Measurements from ENCODE around the gene KCNMA1. TPM values are rescaled to one million over a fixed set of nuclear protein-coding genes. Genes with fewer than 3 reads are reported as not detected.

KCNMA1 gene
- total RNA-seq, 1 experiment from 2014 or later = 0.49 TPM

DNA sequence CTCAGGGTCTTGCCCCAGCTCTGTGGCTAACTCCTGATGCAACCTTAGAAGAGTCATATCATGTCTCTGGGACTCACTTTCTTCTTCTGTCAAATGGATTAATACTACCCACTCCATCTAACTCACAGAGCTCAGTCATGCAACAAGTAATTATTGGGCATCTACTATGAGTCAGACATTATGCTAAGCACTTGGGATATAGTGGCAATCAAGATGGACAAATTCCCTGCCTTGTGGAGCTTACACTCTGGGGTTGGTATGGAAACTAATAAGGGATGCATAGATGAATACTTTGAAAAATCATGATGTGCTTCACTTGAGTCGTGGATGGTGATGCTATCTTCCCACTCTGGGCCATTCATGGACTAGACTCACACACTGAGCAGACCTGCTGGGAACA is 88.9 kb downstream of the KCNMA1 start:
- ChIA-PET CTCF (no interaction called here), POLR2A (no interaction called here), RAD21 (ENCODE audit: low non-redundant PET in 1 of 2, low total read pairs in 2 of 2, uncharacterized antibody in 2 of 2, unreplicated experiment in 2 of 2) (no interaction called here)
- H3K9me2 ChIP-seq (ENCODE audit: insufficient read depth) = no peaks in the 10 kb centered on the region
- no peaks in the 10 kb centered on the region for H3K79me2 ChIP-seq (ENCODE audit: insufficient read depth, low read length)
- no peak overlapping the region for H3K4me2 ChIP-seq (ENCODE audit: low read length)
- no peak overlapping the region for H3K27ac ChIP-seq (ENCODE audit: low read depth, low read length)
- H4K20me1 ChIP-seq (ENCODE audit: insufficient read depth) = no peaks in the 10 kb centered on the region
- TF ChIP-seq REST (IDR thresholded peaks at IDR 0.05; ENCODE audit: low read depth) = no peak
- no peak for TF ChIP-seq ATF3 (IDR thresholded peaks at IDR 0.05)
- TF ChIP-seq TCF7L2 (IDR thresholded peaks at IDR 0.05; ENCODE audit: borderline replicate concordance, extremely low read depth, insufficient read depth, insufficient read length) = no peak
- TF ChIP-seq POLR2A (IDR thresholded peaks at IDR 0.05; ENCODE audit: borderline replicate concordance, extremely low read depth, insufficient read depth, insufficient read length) = no peak
- no peak for TF ChIP-seq JUND (IDR thresholded peaks at IDR 0.05)
- TF ChIP-seq, protein P1, sequence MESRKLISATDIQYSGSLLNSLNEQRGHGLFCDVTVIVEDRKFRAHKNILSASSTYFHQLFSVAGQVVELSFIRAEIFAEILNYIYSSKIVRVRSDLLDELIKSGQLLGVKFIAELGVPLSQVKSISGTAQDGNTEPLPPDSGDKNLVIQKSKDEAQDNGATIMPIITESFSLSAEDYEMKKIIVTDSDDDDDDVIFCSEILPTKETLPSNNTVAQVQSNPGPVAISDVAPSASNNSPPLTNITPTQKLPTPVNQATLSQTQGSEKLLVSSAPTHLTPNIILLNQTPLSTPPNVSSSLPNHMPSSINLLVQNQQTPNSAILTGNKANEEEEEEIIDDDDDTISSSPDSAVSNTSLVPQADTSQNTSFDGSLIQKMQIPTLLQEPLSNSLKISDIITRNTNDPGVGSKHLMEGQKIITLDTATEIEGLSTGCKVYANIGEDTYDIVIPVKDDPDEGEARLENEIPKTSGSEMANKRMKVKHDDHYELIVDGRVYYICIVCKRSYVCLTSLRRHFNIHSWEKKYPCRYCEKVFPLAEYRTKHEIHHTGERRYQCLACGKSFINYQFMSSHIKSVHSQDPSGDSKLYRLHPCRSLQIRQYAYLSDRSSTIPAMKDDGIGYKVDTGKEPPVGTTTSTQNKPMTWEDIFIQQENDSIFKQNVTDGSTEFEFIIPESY (IDR thresholded peaks at IDR 0.05; ENCODE audit: extremely low read depth, insufficient replicate concordance, low read length) = no peak
- no peak for TF ChIP-seq EGR1 (IDR thresholded peaks at IDR 0.05; ENCODE audit: low read depth)
- TF ChIP-seq RAD21 (IDR thresholded peaks at IDR 0.05; ENCODE audit: low read depth) = no peak
- TF ChIP-seq, protein P2, sequence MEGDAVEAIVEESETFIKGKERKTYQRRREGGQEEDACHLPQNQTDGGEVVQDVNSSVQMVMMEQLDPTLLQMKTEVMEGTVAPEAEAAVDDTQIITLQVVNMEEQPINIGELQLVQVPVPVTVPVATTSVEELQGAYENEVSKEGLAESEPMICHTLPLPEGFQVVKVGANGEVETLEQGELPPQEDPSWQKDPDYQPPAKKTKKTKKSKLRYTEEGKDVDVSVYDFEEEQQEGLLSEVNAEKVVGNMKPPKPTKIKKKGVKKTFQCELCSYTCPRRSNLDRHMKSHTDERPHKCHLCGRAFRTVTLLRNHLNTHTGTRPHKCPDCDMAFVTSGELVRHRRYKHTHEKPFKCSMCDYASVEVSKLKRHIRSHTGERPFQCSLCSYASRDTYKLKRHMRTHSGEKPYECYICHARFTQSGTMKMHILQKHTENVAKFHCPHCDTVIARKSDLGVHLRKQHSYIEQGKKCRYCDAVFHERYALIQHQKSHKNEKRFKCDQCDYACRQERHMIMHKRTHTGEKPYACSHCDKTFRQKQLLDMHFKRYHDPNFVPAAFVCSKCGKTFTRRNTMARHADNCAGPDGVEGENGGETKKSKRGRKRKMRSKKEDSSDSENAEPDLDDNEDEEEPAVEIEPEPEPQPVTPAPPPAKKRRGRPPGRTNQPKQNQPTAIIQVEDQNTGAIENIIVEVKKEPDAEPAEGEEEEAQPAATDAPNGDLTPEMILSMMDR (IDR thresholded peaks at IDR 0.05 in 2 of 3, conservative IDR thresholded peaks at IDR 0.05 in 1 of 3; ENCODE audit: borderline replicate concordance in 1 of 3, insufficient read depth in 1 of 3, low read depth in 2 of 3, low read length in 2 of 3) = no peak
- no peak for TF ChIP-seq FOSL1 (IDR thresholded peaks at IDR 0.05; ENCODE audit: low read depth)
- TF ChIP-seq EZH2phosphoT487 (IDR thresholded peaks at IDR 0.05; ENCODE audit: borderline replicate concordance) = no peak
- TF ChIP-seq ZNF274 (IDR thresholded peaks at IDR 0.05; ENCODE audit: low read depth, low read length) = no peak
- TF ChIP-seq CBX3 (IDR thresholded peaks at IDR 0.05; ENCODE audit: low read depth) = no peak
- TF ChIP-seq SP1 (IDR thresholded peaks at IDR 0.05; ENCODE audit: low read depth) = no peak
- TF ChIP-seq ELF1 (IDR thresholded peaks at IDR 0.05; ENCODE audit: borderline replicate concordance, low read depth) = no peak
- no peak for TF ChIP-seq MAX (IDR thresholded peaks at IDR 0.05)
- no peak for TF ChIP-seq SRF (IDR thresholded peaks at IDR 0.05; ENCODE audit: low read depth)
- no peak for TF ChIP-seq EZH2 (IDR thresholded peaks at IDR 0.05)
- TF ChIP-seq ZFX (IDR thresholded peaks at IDR 0.05) = no peak
- no peak overlapping the region for H3K9ac ChIP-seq (ENCODE audit: low read length)
- no peaks in the 10 kb centered on the region for H3K9me3 ChIP-seq (ENCODE audit: control insufficient read depth in 1 of 2, insufficient read depth in 1 of 2, low read depth in 1 of 2, low read length in 2 of 2)
- no TSS peak for BruUV-seq (replicated peaks)
- peaks cover 0 to 7% of the 10 kb centered on the region in 2 experiments; a peak in 2 of 4 replicates for H3K4me1 ChIP-seq (ENCODE audit: control insufficient read depth in 1 of 2, insufficient read depth in 2 of 2, low read length in 2 of 2)
- DNase-seq (ENCODE audit: low read depth, low spot score) (no peak), ATAC-seq (no peak)
- H3K36me3 ChIP-seq (ENCODE audit: control insufficient read depth in 1 of 2, insufficient read depth in 2 of 2, low read length in 2 of 2) = no peaks in the 10 kb centered on the region
- no peak overlapping the region for H2AFZ ChIP-seq (ENCODE audit: low read depth, low read length, poor library complexity, severe bottlenecking)
- H3K27me3 ChIP-seq (ENCODE audit: insufficient read depth, low read length) = no peaks in the 10 kb centered on the region
- intact Hi-C loops (cut with micrococcal nuclease) = no loop called here
- no peak overlapping the region for H3K4me3 ChIP-seq (replicated peaks in 1 of 2; ENCODE audit: low read depth in 1 of 2, low read length in 2 of 2)

Measured in HCT116 (cell line).